ENCODE measurements around the gene KCTD21.
"Not testable (repeated sequence)": the region's sequence is repeated elsewhere in the genome, so short reads cannot be mapped to it uniquely, and the experiment has no call there.

Gene KCTD21

DNA sequence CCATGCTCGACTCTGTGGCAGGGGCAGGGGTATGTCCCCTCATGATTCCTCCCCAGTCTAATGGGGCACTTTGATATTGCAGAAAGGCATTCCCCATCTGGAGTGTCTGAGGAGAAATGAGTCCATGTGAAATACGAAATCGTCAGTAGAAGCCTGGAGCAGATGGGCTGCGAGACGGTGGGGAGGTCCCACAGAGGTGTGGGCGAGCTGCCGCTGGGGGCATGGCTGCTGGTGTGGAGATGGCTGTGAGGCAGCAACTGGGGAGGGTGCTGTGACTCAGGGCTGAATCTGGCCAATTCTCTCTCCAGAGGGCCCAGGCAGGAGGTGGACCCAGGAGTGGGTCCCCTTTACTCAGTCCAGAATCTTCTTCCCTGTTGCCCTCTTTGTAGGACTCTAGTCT, 11.2 kb downstream of the KCTD21 start:
- no peak for DNase-seq (ENCODE audit: low read depth, low spot score)

- no peak for DNase-seq (ENCODE audit: low read depth, low spot score)
Measured at GRCh38 chr11:78176605-78177141, 11.8 kb downstream of the KCTD21 start.

- not testable (repeated sequence) for DNase-seq (ENCODE audit: low read depth, low spot score)
Measured at GRCh38 chr11:78175862-78176261, 12.6 kb downstream of the KCTD21 start.

- DNase-seq (ENCODE audit: low read depth, low spot score): no peak
Measured at GRCh38 chr11:78171951-78172350, 16.5 kb downstream of the KCTD21 start.

- DNase-seq (ENCODE audit: low read depth, low spot score): no peak
Measured at GRCh38 chr11:78170874-78171549, 17.4 kb downstream of the KCTD21 start.

DNA sequence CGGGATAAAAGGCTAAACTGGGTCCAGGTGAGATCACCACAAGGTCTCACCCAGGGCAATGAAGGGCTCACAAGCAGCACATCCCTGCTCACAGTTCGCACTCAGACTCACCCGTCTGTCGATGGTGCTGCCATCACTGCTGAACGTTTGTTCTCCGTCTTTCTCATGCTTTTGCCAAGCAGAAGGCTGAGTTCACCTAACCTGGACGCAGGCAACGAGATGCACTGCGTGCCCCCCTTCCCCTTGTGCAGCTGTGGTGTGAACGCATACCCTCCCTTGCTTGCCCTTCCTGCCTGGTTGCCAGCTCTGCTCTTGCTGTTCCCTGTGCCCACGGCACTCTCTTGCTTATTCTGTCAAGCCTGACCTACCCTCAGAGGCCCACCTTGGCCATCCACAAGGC, 18.0 kb downstream of the KCTD21 start:
- no peak for DNase-seq (ENCODE audit: low read depth, low spot score)

- DNase-seq (ENCODE audit: low read depth, low spot score): peak; percentile 57
Measured at GRCh38 chr11:78168539-78169477, 19.6 kb downstream of the KCTD21 start.

- no peak for DNase-seq (ENCODE audit: low read depth, low spot score)
Measured at GRCh38 chr11:78166855-78167469, 21.5 kb downstream of the KCTD21 start.

GRCh38 chr11:78164471-78164870, 24.0 kb downstream of the KCTD21 start:
- no peak for DNase-seq (ENCODE audit: low read depth, low spot score)

- DNase-seq (ENCODE audit: low read depth, low spot score): no peak
Measured at GRCh38 chr11:78163828-78164227, 24.6 kb downstream of the KCTD21 start.

DNA sequence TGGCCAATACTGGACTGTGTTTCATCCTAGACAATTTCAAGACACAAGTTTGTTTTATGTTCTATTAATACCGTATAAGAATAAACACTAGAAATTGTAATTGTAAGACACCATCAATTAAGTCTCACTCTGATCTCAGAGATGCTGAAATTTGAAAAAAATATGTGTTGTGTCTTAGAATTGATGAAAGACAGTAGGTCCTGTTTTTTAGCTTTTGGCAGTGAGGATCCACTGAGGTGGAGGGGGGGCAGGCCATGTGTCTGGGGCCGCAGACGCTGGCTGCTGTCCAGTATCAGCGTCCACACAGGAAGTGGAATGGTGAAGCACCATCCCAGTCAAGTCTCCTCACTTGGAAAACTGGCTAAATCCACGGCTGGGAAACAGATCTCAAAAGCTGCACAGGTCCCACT, 26.5 kb downstream of the KCTD21 start:
- DNase-seq (ENCODE audit: low read depth, low spot score): no peak

- DNase-seq (ENCODE audit: low read depth, low spot score): no peak
Measured at GRCh38 chr11:78161346-78161745, 27.1 kb downstream of the KCTD21 start.

- no peak for DNase-seq (ENCODE audit: low read depth, low spot score)
Measured at GRCh38 chr11:78160557-78160956, 27.9 kb downstream of the KCTD21 start.

DNA sequence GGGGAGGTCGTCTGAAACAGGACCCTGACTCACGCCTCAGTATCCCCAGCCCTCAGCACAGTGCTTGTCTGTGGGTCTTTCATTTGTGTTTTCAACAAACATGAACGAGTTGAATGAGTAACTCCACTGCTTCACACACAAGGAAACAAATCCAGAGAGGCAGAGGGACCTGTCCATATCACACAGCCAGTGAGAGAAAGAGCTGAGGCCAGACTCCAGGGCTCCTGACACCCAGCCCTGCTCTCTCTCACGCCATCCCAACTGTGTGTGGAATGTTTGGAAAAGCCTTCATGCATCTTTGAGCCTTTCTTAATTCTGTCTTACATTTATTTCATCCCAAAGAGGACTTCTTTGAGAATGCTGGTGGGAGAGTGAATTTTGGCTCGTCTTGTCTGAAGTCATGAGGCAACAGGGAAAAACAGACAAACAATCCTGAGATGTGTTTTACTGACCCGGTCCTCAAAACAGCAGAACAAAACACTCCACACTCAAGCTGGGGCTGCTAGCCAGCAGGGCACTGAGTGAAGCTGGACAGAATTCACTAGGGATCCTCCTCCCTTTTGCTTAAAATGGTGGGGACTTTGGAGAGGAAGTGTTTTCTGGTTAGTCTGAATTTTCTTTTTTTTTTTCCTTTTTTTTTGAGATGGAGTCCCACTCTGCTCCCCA, 29.3 kb downstream of the KCTD21 start:
- no peak for DNase-seq (ENCODE audit: low read depth, low spot score)

DNA sequence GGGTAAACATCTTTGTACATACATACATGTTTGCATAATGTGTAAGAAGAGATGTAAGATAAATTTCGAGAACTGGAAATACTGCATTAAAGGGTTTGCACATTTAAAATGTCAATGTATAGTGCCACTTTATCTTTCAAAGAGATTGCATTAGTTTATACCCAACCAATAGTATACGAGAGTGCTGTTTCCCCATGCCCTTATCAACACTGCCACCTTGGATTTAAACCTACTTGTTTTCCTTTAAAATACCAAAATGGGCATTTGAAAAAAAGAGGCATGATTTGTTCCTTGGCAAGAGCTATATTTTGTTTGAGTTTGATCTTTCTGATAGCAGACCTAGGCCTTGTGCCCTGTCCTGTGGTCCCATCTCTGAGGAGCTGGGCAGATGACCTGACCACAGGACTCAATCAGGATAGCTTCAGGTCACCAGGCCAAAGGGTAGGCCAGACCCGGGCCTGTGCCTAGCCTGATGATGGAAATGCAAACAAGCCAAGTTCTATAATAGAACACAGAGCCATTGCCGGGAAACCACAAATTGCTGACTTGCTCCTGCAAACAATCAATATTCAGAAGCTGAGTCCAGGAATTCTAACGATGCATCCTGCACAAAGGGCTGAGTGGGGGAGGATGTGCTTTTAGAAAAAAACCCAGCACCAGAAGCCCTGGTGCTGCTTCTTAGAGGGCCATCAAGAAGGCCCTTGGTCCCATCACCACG, 32.1 kb downstream of the KCTD21 start:
- DNase-seq (ENCODE audit: low read depth, low spot score): no peak

GRCh38 chr11:78151804-78152203, 36.6 kb downstream of the KCTD21 start:
- DNase-seq (ENCODE audit: low read depth, low spot score): no peak

DNA sequence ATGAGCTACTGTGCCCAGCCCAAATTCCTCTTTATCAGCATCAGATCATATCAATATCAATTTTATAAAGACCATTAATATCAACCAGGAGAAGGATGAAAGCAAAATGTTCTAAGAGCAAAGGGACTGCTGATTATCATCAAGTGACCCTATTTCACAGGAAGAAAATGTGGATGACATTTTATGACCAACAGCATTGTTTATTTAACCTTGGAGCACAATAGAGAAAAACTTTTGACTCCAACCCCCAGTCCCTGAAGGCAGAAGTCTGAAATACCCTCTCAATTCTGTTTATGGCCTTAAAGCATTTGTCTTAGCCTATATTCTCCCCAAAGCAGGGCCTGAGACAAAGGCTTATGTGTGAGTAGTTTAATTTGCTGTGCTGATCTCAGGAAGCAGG, 37.7 kb downstream of the KCTD21 start:
- DNase-seq (ENCODE audit: low read depth, low spot score): no peak

DNA sequence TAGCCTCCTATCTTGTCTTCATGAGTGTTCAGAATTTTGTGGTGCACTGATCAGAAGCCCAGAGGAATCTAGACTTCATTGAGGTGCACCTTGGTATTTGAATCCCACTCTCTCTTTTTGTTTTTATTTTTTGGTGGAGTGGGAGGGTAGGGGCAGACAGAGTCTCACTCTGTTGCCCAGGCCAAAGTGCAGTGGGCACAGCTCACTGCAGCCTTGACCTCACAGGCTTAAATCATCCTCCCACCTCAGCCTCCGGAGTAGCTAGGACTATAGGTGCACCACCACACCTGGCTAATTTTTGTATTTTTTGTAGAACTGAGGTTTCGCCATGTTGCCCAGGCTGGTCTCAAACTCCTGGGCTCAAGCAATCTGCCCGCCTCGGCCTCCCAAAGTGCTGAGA, 38.1 kb downstream of the KCTD21 start:
- DNase-seq (ENCODE audit: low read depth, low spot score): no peak

DNA sequence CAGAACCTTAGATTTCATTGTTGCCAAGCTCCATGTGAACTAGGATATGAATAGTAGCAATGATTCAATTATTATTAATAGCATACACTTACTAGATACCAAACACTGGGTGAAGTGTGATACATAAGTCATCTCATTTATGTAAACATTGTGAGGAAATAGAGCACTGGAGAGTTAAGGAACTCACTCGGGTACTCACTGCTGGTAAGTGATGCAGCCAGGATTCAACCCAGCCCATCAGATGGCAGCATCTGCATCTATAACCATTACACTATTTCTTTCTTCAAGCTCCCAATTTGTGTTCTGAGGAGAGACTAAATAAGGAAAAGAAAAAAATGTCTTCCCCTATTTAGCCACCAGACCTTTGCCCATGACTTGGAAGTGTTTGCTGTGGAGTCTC, 38.8 kb downstream of the KCTD21 start:
- no peak for DNase-seq (ENCODE audit: low read depth, low spot score)

GRCh38 chr11:78147807-78148206, 40.6 kb downstream of the KCTD21 start:
- DNase-seq (ENCODE audit: low read depth, low spot score): no peak

GRCh38 chr11:78145511-78146025, 42.9 kb downstream of the KCTD21 start:
- DNase-seq (ENCODE audit: low read depth, low spot score): no peak
